Transverse colon (tissue), 4 donors: ENCODE measurements around the gene ARHGEF38. TPM values are rescaled to one million over a fixed set of nuclear protein-coding genes. Genes with fewer than 3 reads are reported as not detected.

Experiments used
- DNase-seq: peaks from one replicate; pipeline ENCODE4 v3.0.0-alpha.2; 2019
- H3K27ac ChIP-seq, 4 donors: fragments of 200-600 bp; sonication (generic); 2 replicates each; pipeline ENCODE4 v1.5.1; 2016 to 2018; ENCODE audit warnings: inconsistent platforms in 4 of 4
- H3K27me3 ChIP-seq: fragments of 200-600 bp; sonication (generic); 2 replicates; pipeline ENCODE4 v1.5.1; 2017; ENCODE audit warnings: inconsistent platforms
- H3K36me3 ChIP-seq, 4 donors: fragments of 200-600 bp; sonication (generic); 2 replicates each; pipeline ENCODE4 v1.5.1; 2017 to 2019; ENCODE audit warnings: inconsistent platforms in 4 of 4
- H3K4me1 ChIP-seq, 4 donors: fragments of 200-600 bp; sonication (generic); 2 replicates each; pipeline ENCODE4 v1.5.1; 2017 to 2020; ENCODE audit warnings: inconsistent platforms in 4 of 4
- H3K4me3 ChIP-seq, 4 donors: fragments of 200-600 bp; sonication (generic); 1 replicate in 1 of 4; 2 replicates in 3 of 4; pipeline versions ENCODE4 v1.5.1 to v1.6.1; 2017 to 2019; ENCODE audit warnings: inconsistent platforms in 4 of 4
- H3K9me3 ChIP-seq, 2 donors: fragments of 200-600 bp; sonication (generic); 2 replicates each; pipeline ENCODE4 v1.5.1; 2017 to 2019; ENCODE audit warnings: inconsistent platforms in 2 of 2
- EP300 ChIP-seq: sonication (generic); formaldehyde crosslinking; IDR thresholded peaks from one replicate; pipeline ENCODE4 v1.6.1; 2017; ENCODE audit warnings: antibody characterized with exemption, low read depth
- POLR2A ChIP-seq: fragments of 450-650 bp; IDR thresholded peaks from one replicate; pipeline ENCODE4 v1.6.1; 2016; ENCODE audit warnings: antibody characterized with exemption, mild to moderate bottlenecking, moderate library complexity
- POLR2AphosphoS5 ChIP-seq, 3 donors: sonication (generic); formaldehyde crosslinking; IDR thresholded peaks; one replicate each; pipeline ENCODE4 v1.6.1; 2016; ENCODE audit warnings: antibody characterized with exemption in 3 of 3
- WGBS, 2 donors: methylation state at CpG; one replicate each; pipeline ENCODE4 v1.1.5; 2018; ENCODE audit warnings: low coverage in 1 of 2; 5-methylcytosine and 5-hydroxymethylcytosine counted together
- in situ Hi-C, 4 donors: fragments of 200-750 bp; cut with MboI; loops; one replicate each; pipeline versions ENCODE4 v1.15.0 to v1.15.1; 2017; ENCODE audit warnings: low sequenced_read_pairs in 3 of 4, low pct_ligation_motif_present in 1 of 4, low pct_unique_long_range_greater_than_20kb in 1 of 4
- intact Hi-C: fragments of 100-400 bp; cut with DNase I; formaldehyde crosslinking; loops from one replicate; pipeline ENCODE4 v1.15.1; 2023; ENCODE audit warnings: low total_unique reads
- total RNA-seq, 4 donors: library from RNA; depleted of rRNA; stranded (reverse); fragments of >200 nt; gene quantifications; one replicate each; pipeline ENCODE4 v1.1.0, GENCODE V29; 2016
- TF ChIP-seq, protein P1 (sequence below), 5 experiments: fragments of 200-600 bp in 3 of 5; fragments of 450-650 bp in 2 of 5; sonication (generic) in 3 of 5; IDR thresholded peaks; 1 replicate in 2 of 5; 2 replicates in 3 of 5; pipeline ENCODE4 v1.5.1; 2016 to 2017; ENCODE audit warnings: antibody characterized with exemption in 5 of 5, inconsistent platforms in 3 of 5, mild to moderate bottlenecking in 2 of 5, moderate library complexity in 1 of 5

ARHGEF38 gene
- total RNA-seq, 4 donors from 2014 or later: 2.6 to 18.1 (median 15.6) TPM

DNA sequence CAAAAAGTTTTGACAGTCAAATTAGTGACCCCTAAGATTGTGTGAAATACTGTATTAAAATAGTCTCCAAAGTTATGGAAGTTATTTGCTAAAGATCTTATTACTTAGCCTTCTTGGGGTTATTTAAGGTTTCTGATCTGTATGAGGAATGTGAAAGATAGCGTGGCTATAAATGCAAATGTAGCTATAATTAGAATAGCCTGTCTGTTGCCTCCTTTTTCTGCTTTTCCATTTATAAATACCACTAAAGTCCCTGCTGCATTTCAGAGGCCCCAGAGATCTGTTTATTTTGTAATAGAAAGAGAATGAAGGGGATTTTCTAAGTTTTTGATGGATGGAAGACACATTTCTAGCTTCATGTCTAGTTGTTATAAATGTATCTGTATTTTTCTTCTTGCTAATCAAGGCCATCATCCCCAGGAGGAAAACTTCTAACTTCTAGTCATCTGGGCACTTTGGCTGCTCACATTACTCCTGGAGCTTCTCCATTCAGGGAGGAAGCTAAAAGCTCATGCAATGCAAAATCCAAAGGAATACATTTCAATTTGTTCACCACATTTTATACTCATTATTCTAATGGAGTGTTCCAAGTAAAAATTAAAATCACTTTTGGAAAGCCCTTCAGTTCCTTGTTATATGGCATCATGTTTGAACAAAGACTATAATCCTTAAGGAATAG lies 82.1 kb downstream of the ARHGEF38 start:
- Histone ChIP-seq H3K27ac (peak overlapping the region in 1 of 4 donors; percentile 8), H3K4me1 (peaks cover 0 to 47% (median 19%) of the 10 kb centered on the region in 4 donors), H3K4me3 (no peak overlapping the region), H3K36me3 (no peaks in the 10 kb centered on the region), H3K9me3 (no peaks in the 10 kb centered on the region), H3K27me3 (no peaks in the 10 kb centered on the region)
- in situ Hi-C loops (no loop called here), intact Hi-C loops (no loop called here)
- WGBS, 2 donors: 22 to 43% methylated on average over 1 of the region's 1 CpG
- no peak for DNase-seq
- TF ChIP-seq POLR2A: no peak

DNA sequence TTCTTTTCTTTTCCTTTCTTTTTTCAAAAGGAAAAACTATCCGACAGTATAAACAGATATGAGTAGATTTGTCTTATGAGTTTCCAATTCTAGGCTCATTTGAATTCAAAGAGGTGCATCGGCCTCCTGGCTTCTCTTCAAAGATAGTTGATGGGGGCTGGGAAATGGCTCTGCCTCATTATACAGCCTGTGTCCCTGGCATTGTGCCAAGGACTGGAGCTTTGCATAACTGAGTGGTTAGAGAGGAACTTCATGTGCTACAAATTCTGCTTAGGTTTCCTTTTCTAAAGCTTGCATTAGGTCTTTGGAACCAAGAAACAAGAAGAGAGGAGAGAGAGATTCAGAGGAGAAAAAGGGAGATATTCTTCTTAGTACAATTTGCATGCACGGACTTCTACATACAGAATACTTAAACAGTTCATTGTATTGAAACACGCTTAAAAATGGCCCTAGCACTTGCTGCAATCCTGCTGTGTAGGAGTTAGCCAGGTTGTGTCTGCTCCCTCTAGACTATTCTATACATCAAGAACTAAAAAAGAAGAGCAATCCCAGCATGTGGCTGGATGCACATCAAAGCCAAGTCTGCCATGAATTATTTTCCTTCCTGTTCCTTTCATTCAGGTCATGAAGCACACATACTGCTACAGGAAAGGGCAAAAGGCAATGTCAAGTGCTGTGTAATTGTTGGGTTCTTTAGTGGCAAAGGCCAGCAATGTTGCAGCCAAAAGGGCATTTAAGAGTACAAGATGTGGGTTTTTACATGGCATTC lies 85.2 kb downstream of the ARHGEF38 start:
- DNase-seq: peak; percentile 83
- no peaks in the 10 kb centered on the region for H3K36me3 ChIP-seq
- H3K27me3 ChIP-seq: no peaks in the 10 kb centered on the region
- in situ Hi-C loops: no loop called here
- peaks cover 0 to 45% (median 17%) of the 10 kb centered on the region in 4 donors for H3K4me1 ChIP-seq
- no peak overlapping the region for H3K4me3 ChIP-seq
- intact Hi-C loops: no loop called here
- H3K9me3 ChIP-seq: no peaks in the 10 kb centered on the region
- H3K27ac ChIP-seq: peak overlapping the region; percentile 22 to 55 (median 34)
- no peak for TF ChIP-seq EP300
- TF ChIP-seq, protein P1, sequence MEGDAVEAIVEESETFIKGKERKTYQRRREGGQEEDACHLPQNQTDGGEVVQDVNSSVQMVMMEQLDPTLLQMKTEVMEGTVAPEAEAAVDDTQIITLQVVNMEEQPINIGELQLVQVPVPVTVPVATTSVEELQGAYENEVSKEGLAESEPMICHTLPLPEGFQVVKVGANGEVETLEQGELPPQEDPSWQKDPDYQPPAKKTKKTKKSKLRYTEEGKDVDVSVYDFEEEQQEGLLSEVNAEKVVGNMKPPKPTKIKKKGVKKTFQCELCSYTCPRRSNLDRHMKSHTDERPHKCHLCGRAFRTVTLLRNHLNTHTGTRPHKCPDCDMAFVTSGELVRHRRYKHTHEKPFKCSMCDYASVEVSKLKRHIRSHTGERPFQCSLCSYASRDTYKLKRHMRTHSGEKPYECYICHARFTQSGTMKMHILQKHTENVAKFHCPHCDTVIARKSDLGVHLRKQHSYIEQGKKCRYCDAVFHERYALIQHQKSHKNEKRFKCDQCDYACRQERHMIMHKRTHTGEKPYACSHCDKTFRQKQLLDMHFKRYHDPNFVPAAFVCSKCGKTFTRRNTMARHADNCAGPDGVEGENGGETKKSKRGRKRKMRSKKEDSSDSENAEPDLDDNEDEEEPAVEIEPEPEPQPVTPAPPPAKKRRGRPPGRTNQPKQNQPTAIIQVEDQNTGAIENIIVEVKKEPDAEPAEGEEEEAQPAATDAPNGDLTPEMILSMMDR (IDR thresholded peaks at IDR 0.05): no peak
- TF ChIP-seq POLR2A: no peak
- TF ChIP-seq POLR2AphosphoS5 (IDR thresholded peaks at IDR 0.05): no peak
- 48 to 61% methylated on average over 3 to 4 of the region's 4 CpGs for WGBS, 2 donors

DNA sequence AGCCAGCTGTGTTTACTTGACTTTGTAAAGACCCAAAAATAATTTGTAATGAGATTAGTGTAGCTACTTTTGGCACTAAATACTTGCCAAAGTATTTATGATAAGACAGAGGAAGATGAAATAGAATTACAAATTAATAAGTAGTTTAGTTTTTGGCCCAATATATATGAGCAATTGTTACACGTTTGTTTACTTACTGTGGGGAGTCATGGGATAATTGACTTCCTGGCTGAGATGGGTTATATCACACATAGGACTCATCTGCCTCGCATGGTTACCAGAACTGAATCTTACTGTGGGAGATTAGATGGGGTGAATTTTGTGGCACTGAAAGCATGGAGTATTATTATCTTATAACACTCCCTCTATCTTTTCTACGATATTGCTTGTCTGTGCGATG lies 89.4 kb downstream of the ARHGEF38 start:
- intact Hi-C loops (no loop called here), in situ Hi-C loops (no loop called here)
- DNase-seq: no peak
- peaks cover 0 to 16% (median 3%) of the 10 kb centered on the region in 4 donors for H3K4me1 ChIP-seq
- no peaks in the 10 kb centered on the region for H3K27me3 ChIP-seq
- WGBS, 2 donors: 73 to 75% methylated on average over 4 of the region's 4 CpGs
- no peaks in the 10 kb centered on the region for H3K36me3 ChIP-seq
- no peak overlapping the region for H3K27ac ChIP-seq
- H3K9me3 ChIP-seq: no peaks in the 10 kb centered on the region
- TF ChIP-seq, protein P1 (IDR thresholded peaks at IDR 0.05): no peak
- TF ChIP-seq EP300: no peak
- TF ChIP-seq POLR2A: no peak
- TF ChIP-seq POLR2AphosphoS5 (IDR thresholded peaks at IDR 0.05): no peak
- no peak overlapping the region for H3K4me3 ChIP-seq

DNA sequence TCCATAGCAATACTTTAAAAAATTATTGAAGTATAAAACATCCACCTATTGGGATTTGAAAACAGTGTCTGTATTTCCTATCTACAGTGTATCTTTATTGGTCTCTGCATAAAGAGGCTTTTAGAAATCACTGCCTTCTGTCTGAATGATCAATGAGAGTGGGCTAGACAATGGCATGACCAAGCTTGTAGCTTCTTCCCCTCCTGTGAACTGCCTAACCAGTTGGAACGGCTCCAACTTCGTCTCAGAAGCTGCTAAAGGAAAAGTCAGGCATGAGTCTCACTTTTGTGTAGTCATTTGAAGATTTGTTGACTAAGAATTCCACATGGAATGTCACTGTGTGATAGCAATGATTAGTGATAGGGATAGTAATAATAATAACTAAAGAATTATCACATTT lies 91.8 kb downstream of the ARHGEF38 start:
- intact Hi-C loops: no loop called here

More for the DNA sequence above, 91.8 kb downstream of the ARHGEF38 start:
- Histone ChIP-seq H3K36me3 (no peaks in the 10 kb centered on the region), H3K9me3 (no peaks in the 10 kb centered on the region), H3K4me1 (no peaks in the 10 kb centered on the region), H3K27ac (no peak overlapping the region), H3K4me3 (no peak overlapping the region), H3K27me3 (no peaks in the 10 kb centered on the region)
- in situ Hi-C loops: no loop called here
- 79% methylated on average over 2 of the region's 2 CpGs; no CpG with 5 or more reads in 1 of the 2 donors for WGBS, 2 donors
- no peak for DNase-seq
- TF ChIP-seq POLR2A (no peak), EP300 (no peak), POLR2AphosphoS5 (IDR thresholded peaks at IDR 0.05) (no peak)
- TF ChIP-seq, protein P1 (IDR thresholded peaks at IDR 0.05): no peak
